ENCODE data around the gene SLC24A3.
A peak's percentile ranks its signal among the peaks of the same experiment; 100 is the strongest.

Gene SLC24A3

DNA sequence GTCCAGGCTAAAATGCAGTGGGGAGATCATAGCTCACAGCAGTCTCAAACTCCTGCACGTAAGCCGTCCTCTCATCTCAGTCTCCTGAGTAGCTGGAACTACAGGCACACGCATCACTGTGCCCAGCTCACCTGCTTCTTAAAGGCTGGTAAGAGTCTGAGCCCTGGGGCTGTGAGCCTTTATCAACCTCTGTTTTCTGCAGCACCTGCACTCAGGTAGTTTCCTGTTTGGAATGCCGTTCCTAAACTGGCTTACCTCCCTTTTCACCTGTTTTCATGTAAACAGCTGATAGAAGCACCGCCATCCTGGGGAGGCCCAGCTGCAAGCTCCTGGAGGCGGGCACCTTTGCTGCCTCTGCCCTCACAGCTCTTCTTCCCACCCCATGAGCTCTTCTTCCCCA is 45.4 kb downstream of the SLC24A3 start:
- Histone ChIP-seq H3K4me2 (ENCODE audit: insufficient read depth, low read length, poor library complexity, severe bottlenecking) (no peak overlapping the region), H3K18ac (ENCODE audit: low read length) (no peak overlapping the region)

GRCh38 chr20:19259141-19259591 is 46.7 kb downstream of the SLC24A3 start:
- Histone ChIP-seq H3K27me3 (ENCODE audit: control insufficient read depth in 3 of 3, insufficient read depth in 3 of 3, low read depth in 1 of 3, low read length in 3 of 3) (no peaks in the 10 kb centered on the region), H3K4me2 (ENCODE audit: insufficient read depth, low read length, poor library complexity, severe bottlenecking) (no peak overlapping the region), H3K18ac (ENCODE audit: low read length) (no peak overlapping the region), H3K23ac (ENCODE audit: low read depth, low read length, poor library complexity) (no peak overlapping the region), H4K91ac (ENCODE audit: low read depth, low read length, poor library complexity) (no peak overlapping the region), H3K79me1 (ENCODE audit: low read depth, low read length) (no peaks in the 10 kb centered on the region), H2AFZ (ENCODE audit: low read length) (no peak overlapping the region), H4K8ac (ENCODE audit: low read depth, low read length) (no peak overlapping the region), H2AK5ac (ENCODE audit: low read depth, low read length) (no peak overlapping the region), H3K36me3 (replicated peaks in 1 of 2; ENCODE audit: control insufficient read depth in 2 of 2, insufficient read depth in 2 of 2, low read length in 2 of 2) (no peaks in the 10 kb centered on the region), H3K9me3 (replicated peaks in 1 of 2; ENCODE audit: control insufficient read depth in 2 of 2, insufficient read depth in 1 of 2, low read depth in 1 of 2, low read length in 2 of 2) (no peaks in the 10 kb centered on the region), H2BK5ac (ENCODE audit: low read length) (no peak overlapping the region), H3K9ac (ENCODE audit: low read depth, low read length, poor library complexity) (no peak overlapping the region), H3K4me1 (ENCODE audit: control insufficient read depth in 2 of 2, insufficient read depth in 1 of 2, low read depth in 1 of 2, low read length in 2 of 2) (peaks cover 0 to 3% of the 10 kb centered on the region in 2 donors), H2BK15ac (ENCODE audit: low read length) (no peak overlapping the region), H2BK12ac (ENCODE audit: low read length) (no peak overlapping the region), H3K14ac (ENCODE audit: low read length) (no peak overlapping the region), H3K4ac (ENCODE audit: low read length) (no peak overlapping the region), H3K4me3 (ENCODE audit: low read length in 2 of 2) (no peak overlapping the region), H2BK120ac (ENCODE audit: low read depth, low read length) (no peak overlapping the region), H3K27ac (replicated peaks; ENCODE audit: low read length) (no peak overlapping the region)
- no peak for DNase-seq (ENCODE audit: low spot score)
- no CpG with 5 or more reads among the region's 7 CpGs for WGBS, 2 donors (ENCODE audit: extremely low coverage in 2 of 2, insufficient read length in 2 of 2, insufficient replicate concordance in 1 of 2)

More for the DNA sequence above, 45.4 kb downstream of the SLC24A3 start:
- Histone ChIP-seq H2BK12ac (ENCODE audit: low read length) (no peak overlapping the region), H3K4me3 (ENCODE audit: low read length in 2 of 2) (no peak overlapping the region), H2AK5ac (ENCODE audit: low read depth, low read length) (no peak overlapping the region), H4K91ac (ENCODE audit: low read depth, low read length, poor library complexity) (no peak overlapping the region), H3K23ac (ENCODE audit: low read depth, low read length, poor library complexity) (no peak overlapping the region), H2BK5ac (ENCODE audit: low read length) (no peak overlapping the region), H4K8ac (ENCODE audit: low read depth, low read length) (no peak overlapping the region), H3K36me3 (replicated peaks in 1 of 2; ENCODE audit: control insufficient read depth in 2 of 2, insufficient read depth in 2 of 2, low read length in 2 of 2) (no peaks in the 10 kb centered on the region), H2AFZ (ENCODE audit: low read length) (no peak overlapping the region), H3K4me1 (ENCODE audit: control insufficient read depth in 2 of 2, insufficient read depth in 1 of 2, low read depth in 1 of 2, low read length in 2 of 2) (peaks cover 0 to 2% of the 10 kb centered on the region in 2 donors), H3K27me3 (ENCODE audit: control insufficient read depth in 3 of 3, insufficient read depth in 3 of 3, low read depth in 1 of 3, low read length in 3 of 3) (no peaks in the 10 kb centered on the region), H3K27ac (replicated peaks; ENCODE audit: low read length) (no peak overlapping the region), H3K4ac (ENCODE audit: low read length) (no peak overlapping the region), H3K9me3 (replicated peaks in 1 of 2; ENCODE audit: control insufficient read depth in 2 of 2, insufficient read depth in 1 of 2, low read depth in 1 of 2, low read length in 2 of 2) (no peaks in the 10 kb centered on the region), H2BK15ac (ENCODE audit: low read length) (no peak overlapping the region), H3K79me1 (ENCODE audit: low read depth, low read length) (no peaks in the 10 kb centered on the region), H3K9ac (ENCODE audit: low read depth, low read length, poor library complexity) (no peak overlapping the region), H2BK120ac (ENCODE audit: low read depth, low read length) (no peak overlapping the region), H3K14ac (ENCODE audit: low read length) (no peak overlapping the region)
- no CpG with 5 or more reads among the region's 6 CpGs for whole genome bisulfite sequencing, 2 donors (ENCODE audit: extremely low coverage in 2 of 2, insufficient read length in 2 of 2, insufficient replicate concordance in 1 of 2)
- no peak for DNase-seq (ENCODE audit: low spot score)

- H3K4me1 ChIP-seq (ENCODE audit: control insufficient read depth in 2 of 2, insufficient read depth in 1 of 2, low read depth in 1 of 2, low read length in 2 of 2) = peaks cover 0 to 3% of the 10 kb centered on the region in 2 donors
- H3K9me3 ChIP-seq (replicated peaks in 1 of 2; ENCODE audit: control insufficient read depth in 2 of 2, insufficient read depth in 1 of 2, low read depth in 1 of 2, low read length in 2 of 2) = no peaks in the 10 kb centered on the region
- no peak overlapping the region for H4K8ac ChIP-seq (ENCODE audit: low read depth, low read length)
- H3K36me3 ChIP-seq (replicated peaks in 1 of 2; ENCODE audit: control insufficient read depth in 2 of 2, insufficient read depth in 2 of 2, low read length in 2 of 2) = no peaks in the 10 kb centered on the region
- H3K79me1 ChIP-seq (ENCODE audit: low read depth, low read length) = no peaks in the 10 kb centered on the region
- H2BK5ac ChIP-seq (ENCODE audit: low read length) = no peak overlapping the region
- no peak overlapping the region for H3K23ac ChIP-seq (ENCODE audit: low read depth, low read length, poor library complexity)
- H2AFZ ChIP-seq (ENCODE audit: low read length) = no peak overlapping the region
- no peak overlapping the region for H3K9ac ChIP-seq (ENCODE audit: low read depth, low read length, poor library complexity)
- H3K27ac ChIP-seq (replicated peaks; ENCODE audit: low read length) = no peak overlapping the region
- no peaks in the 10 kb centered on the region for H3K27me3 ChIP-seq (ENCODE audit: control insufficient read depth in 3 of 3, insufficient read depth in 3 of 3, low read depth in 1 of 3, low read length in 3 of 3)
- H2BK12ac ChIP-seq (ENCODE audit: low read length) = no peak overlapping the region
- H2BK15ac ChIP-seq (ENCODE audit: low read length) = no peak overlapping the region
- H4K91ac ChIP-seq (ENCODE audit: low read depth, low read length, poor library complexity) = no peak overlapping the region
- no peak overlapping the region for H3K4me2 ChIP-seq (ENCODE audit: insufficient read depth, low read length, poor library complexity, severe bottlenecking)
- H3K18ac ChIP-seq (ENCODE audit: low read length) = no peak overlapping the region
- no peak for DNase-seq (ENCODE audit: low spot score)
- no CpG with 5 or more reads among the region's 9 CpGs for WGBS, 2 donors (ENCODE audit: extremely low coverage in 2 of 2, insufficient read length in 2 of 2, insufficient replicate concordance in 1 of 2)
- no peak overlapping the region for H3K4me3 ChIP-seq (ENCODE audit: low read length in 2 of 2)
- no peak overlapping the region for H2BK120ac ChIP-seq (ENCODE audit: low read depth, low read length)
- H3K4ac ChIP-seq (ENCODE audit: low read length) = no peak overlapping the region
- no peak overlapping the region for H3K14ac ChIP-seq (ENCODE audit: low read length)
- H2AK5ac ChIP-seq (ENCODE audit: low read depth, low read length) = no peak overlapping the region
Measured at GRCh38 chr20:19260412-19261090, 48.1 kb downstream of the SLC24A3 start.

DNA sequence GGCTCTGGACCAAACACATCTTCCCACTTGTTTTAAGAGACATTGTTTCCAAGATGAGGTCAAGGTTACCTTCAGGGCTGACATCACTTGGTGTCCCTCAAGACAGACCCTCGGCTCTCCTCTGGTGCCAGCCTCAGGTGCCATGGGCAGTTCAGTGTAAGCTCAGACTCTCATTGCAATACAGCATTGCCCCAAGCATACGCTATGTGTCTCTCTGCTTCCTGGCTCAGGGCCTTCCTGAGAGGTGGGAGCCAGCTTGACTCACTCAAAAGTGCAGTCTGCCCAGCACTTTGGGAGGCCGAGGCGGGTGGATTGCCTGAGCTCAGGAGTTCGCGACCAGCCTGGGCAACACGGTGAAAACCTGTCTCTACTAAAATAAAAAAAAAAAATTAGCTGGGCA is 51.7 kb downstream of the SLC24A3 start:
- Histone ChIP-seq H3K4me2 (ENCODE audit: insufficient read depth, low read length, poor library complexity, severe bottlenecking) (no peak overlapping the region), H3K4me1 (ENCODE audit: control insufficient read depth in 2 of 2, insufficient read depth in 1 of 2, low read depth in 1 of 2, low read length in 2 of 2) (peaks cover 0 to 3% of the 10 kb centered on the region in 2 donors), H3K9ac (ENCODE audit: low read depth, low read length, poor library complexity) (no peak overlapping the region), H2AK5ac (ENCODE audit: low read depth, low read length) (no peak overlapping the region), H2BK5ac (ENCODE audit: low read length) (no peak overlapping the region), H4K8ac (ENCODE audit: low read depth, low read length) (peak overlapping the region; percentile 52), H3K14ac (ENCODE audit: low read length) (no peak overlapping the region), H3K36me3 (replicated peaks in 1 of 2; ENCODE audit: control insufficient read depth in 2 of 2, insufficient read depth in 2 of 2, low read length in 2 of 2) (no peaks in the 10 kb centered on the region), H4K91ac (ENCODE audit: low read depth, low read length, poor library complexity) (no peak overlapping the region), H3K23ac (ENCODE audit: low read depth, low read length, poor library complexity) (no peak overlapping the region), H3K18ac (ENCODE audit: low read length) (no peak overlapping the region), H2BK120ac (ENCODE audit: low read depth, low read length) (no peak overlapping the region), H3K27me3 (ENCODE audit: control insufficient read depth in 3 of 3, insufficient read depth in 3 of 3, low read depth in 1 of 3, low read length in 3 of 3) (no peaks in the 10 kb centered on the region), H2BK15ac (ENCODE audit: low read length) (no peak overlapping the region), H3K4me3 (ENCODE audit: low read length in 2 of 2) (no peak overlapping the region), H3K9me3 (replicated peaks in 1 of 2; ENCODE audit: control insufficient read depth in 2 of 2, insufficient read depth in 1 of 2, low read depth in 1 of 2, low read length in 2 of 2) (no peaks in the 10 kb centered on the region), H2BK12ac (ENCODE audit: low read length) (no peak overlapping the region), H3K79me1 (ENCODE audit: low read depth, low read length) (no peaks in the 10 kb centered on the region), H3K4ac (ENCODE audit: low read length) (no peak overlapping the region), H3K27ac (replicated peaks; ENCODE audit: low read length) (no peak overlapping the region), H2AFZ (ENCODE audit: low read length) (no peak overlapping the region)
- no peak for DNase-seq (ENCODE audit: low spot score)
- WGBS, 2 donors (ENCODE audit: extremely low coverage in 2 of 2, insufficient read length in 2 of 2, insufficient replicate concordance in 1 of 2) = no CpG with 5 or more reads among the region's 7 CpGs
